Loucy (cell line): ENCODE results near the gene CLSTN2.

ENCODE experiments used
- CTCF ChIP-seq: fragments of 200-600 bp; sonication (generic); conservative IDR thresholded peaks from 2 replicates; pipeline ENCODE4 v1.5.1; 2014; ENCODE audit warnings: mild to moderate bottlenecking, antibody characterized with exemption, low read length
- EZH2phosphoT487 ChIP-seq: fragments of 200-600 bp; IDR thresholded peaks from 2 replicates; pipeline ENCODE4 v1.6.1; 2018; ENCODE audit warnings: antibody characterized with exemption, mild to moderate bottlenecking, moderate library complexity, borderline replicate concordance

GRCh38 chr3:139917226-139917785 lies 17.7 kb upstream of the CLSTN2 start:
- TF ChIP-seq EZH2phosphoT487: no peak
- TF ChIP-seq CTCF: no peak
